B cell (primary cell): ENCODE results near the gene NKAIN2.

Experiments used
- CTCF ChIP-seq: fragments of 200-600 bp; IDR thresholded peaks from one replicate; pipeline ENCODE4 v1.8.0; 2022; ENCODE audit warnings: antibody characterized with exemption, mild to moderate bottlenecking
- EZH2 ChIP-seq: IDR thresholded peaks from 2 replicates; pipeline ENCODE4 v1.6.1; 2012; ENCODE audit warnings: borderline replicate concordance, low read depth, mild to moderate bottlenecking, moderate library complexity, low read length; ENCODE audit not compliant: insufficient read depth, poor library complexity, severe bottlenecking

- TF ChIP-seq CTCF (no peak), EZH2 (no peak)
Observed at GRCh38 chr6:124436803-124437202, 633.1 kb downstream of the NKAIN2 start.
